Activated CD8-positive, alpha-beta memory T cell treated with anti-CD3 and anti-CD28 coated beads, Interleukin-2, amount 50 U/mL, for 24 hours (primary cell): Measurements from ENCODE around the gene RAB3C.
A peak's percentile ranks its signal among the peaks of the same experiment; 100 is the strongest.
"Not testable (repeated sequence)": the region's sequence is repeated elsewhere in the genome, so short reads cannot be mapped to it uniquely, and the experiment has no call there.

ENCODE experiments used
- DNase-seq: peaks from one replicate; pipeline ENCODE4 v3.0.0-alpha.2; 2020; ENCODE audit errors: extremely low read depth

RAB3C gene

GRCh38 chr5:58582803-58583491 lies at the start of gene RAB3C:
RAB3C (plus strand) TSS chr5:58583075; CDS start chr5:58583209, 134 bp downstream.
- DNase-seq: peak; percentile 4

GRCh38 chr5:58541935-58542334 lies 40.9 kb upstream of the RAB3C start:
- not testable (repeated sequence) for DNase-seq

- no peak for DNase-seq
Measured at GRCh38 chr5:58542709-58543108, 40.2 kb upstream of the RAB3C start.

GRCh38 chr5:58543723-58544122 lies 39.2 kb upstream of the RAB3C start:
- DNase-seq: no peak

GRCh38 chr5:58544195-58544594 lies 38.7 kb upstream of the RAB3C start:
- no peak for DNase-seq

GRCh38 chr5:58544926-58545325 lies 37.9 kb upstream of the RAB3C start:
- DNase-seq: no peak

- DNase-seq: no peak
Measured at GRCh38 chr5:58545912-58546311, 37.0 kb upstream of the RAB3C start.

- DNase-seq: no peak
Measured at GRCh38 chr5:58548068-58548467, 34.8 kb upstream of the RAB3C start.

GRCh38 chr5:58551492-58551891 lies 31.4 kb upstream of the RAB3C start:
- no peak for DNase-seq

GRCh38 chr5:58557665-58558338 lies 25.1 kb upstream of the RAB3C start:
- DNase-seq: not testable (repeated sequence)

GRCh38 chr5:58563016-58563700 lies 19.7 kb upstream of the RAB3C start:
- DNase-seq: not testable (repeated sequence)

GRCh38 chr5:58564043-58564832 lies 18.6 kb upstream of the RAB3C start:
- DNase-seq: not testable (repeated sequence)

GRCh38 chr5:58565033-58565432 lies 17.8 kb upstream of the RAB3C start:
- DNase-seq: no peak

- no peak for DNase-seq
Measured at GRCh38 chr5:58571501-58571900, 11.4 kb upstream of the RAB3C start.

GRCh38 chr5:58572973-58573372 lies 9.9 kb upstream of the RAB3C start:
- DNase-seq: not testable (repeated sequence)

- DNase-seq: no peak
Measured at GRCh38 chr5:58579781-58580180, 3.1 kb upstream of the RAB3C start.

GRCh38 chr5:58582019-58582802 lies 664 bp upstream of the RAB3C start:
- no peak for DNase-seq

- DNase-seq: no peak
Measured at GRCh38 chr5:58595952-58596351, 13.1 kb downstream of the RAB3C start.

GRCh38 chr5:58598440-58598839 lies 15.6 kb downstream of the RAB3C start:
- DNase-seq: no peak

- no peak for DNase-seq
Measured at GRCh38 chr5:58599217-58599616, 16.3 kb downstream of the RAB3C start.

GRCh38 chr5:58600613-58601012 lies 17.7 kb downstream of the RAB3C start:
- DNase-seq: not testable (repeated sequence)
